HepG2 (cell line): ENCODE data around the gene VPS54. TPM values are rescaled to one million over a fixed set of nuclear protein-coding genes. Genes with fewer than 3 reads are reported as not detected.

ENCODE experiments used
- DMAP1 ChIP-seq: IDR thresholded peaks from 2 replicates; pipeline ENCODE4 v1.6.1; 2016
- ELF4 ChIP-seq: sonication (generic); formaldehyde crosslinking; IDR thresholded peaks from 2 replicates; pipeline ENCODE4 v1.5.0; 2020; ENCODE audit warnings: missing genetic modification reagents, mild to moderate bottlenecking, moderate library complexity, borderline replicate concordance
- JUNB ChIP-seq: sonication (generic); formaldehyde crosslinking; IDR thresholded peaks from 2 replicates; pipeline ENCODE4 v1.8.0; 2022; ENCODE audit warnings: missing genetic modification reagents, mild to moderate bottlenecking, borderline replicate concordance
- NR2F1 ChIP-seq, 2 experiments: fragments of 450-650 bp in 1 of 2; formaldehyde crosslinking in 1 of 2; IDR thresholded peaks; 2 replicates each; pipeline versions ENCODE4 v1.5.0 to v1.6.1; 2016 to 2020; ENCODE audit warnings: mild to moderate bottlenecking in 1 of 2, missing compliant biosample characterization in 1 of 2, missing genetic modification reagents in 1 of 2, moderate library complexity in 1 of 2
- PBX3 ChIP-seq: sonication (generic); formaldehyde crosslinking; IDR thresholded peaks from 2 replicates; pipeline ENCODE4 v1.8.1; 2023; ENCODE audit warnings: missing genetic modification reagents, inconsistent platforms, borderline replicate concordance
- POGK ChIP-seq: sonication (generic); formaldehyde crosslinking; conservative IDR thresholded peaks from 2 replicates; pipeline ENCODE4 v1.8.0; 2022; ENCODE audit warnings: mild to moderate bottlenecking, moderate library complexity, missing genetic modification reagents
- RBFOX2 ChIP-seq: fragments of 200-400 bp; formaldehyde crosslinking; IDR thresholded peaks from 2 replicates; pipeline ENCODE4 v1.6.1; 2017; ENCODE audit warnings: low read depth, mild to moderate bottlenecking, low read length
- SOX13 ChIP-seq, 3 experiments: fragments of 450-650 bp in 1 of 3; sonication (generic) in 1 of 3; formaldehyde crosslinking in 1 of 3; IDR thresholded peaks in 2 of 3; conservative IDR thresholded peaks in 1 of 3; 2 replicates each; pipeline versions ENCODE4 v1.5.0 to v1.6.1; 2016 to 2020; ENCODE audit warnings: antibody characterized with exemption in 1 of 3, mild to moderate bottlenecking in 1 of 3, missing compliant biosample characterization in 1 of 3, missing genetic modification reagents in 1 of 3, moderate library complexity in 1 of 3
- SUZ12 ChIP-seq: fragments of 150-350 bp; IDR thresholded peaks from 2 replicates; pipeline ENCODE4 v1.6.1; 2014; ENCODE audit warnings: low read depth, low read length
- ZBTB26 ChIP-seq: IDR thresholded peaks from 2 replicates; pipeline ENCODE4 v1.6.1; 2016; ENCODE audit warnings: missing compliant biosample characterization, missing genetic modification reagents, borderline replicate concordance
- ZBTB39 ChIP-seq: sonication (generic); formaldehyde crosslinking; IDR thresholded peaks from 2 replicates; pipeline ENCODE4 v1.5.0; 2020; ENCODE audit warnings: missing genetic modification reagents
- ZFP37 ChIP-seq: sonication (generic); formaldehyde crosslinking; IDR thresholded peaks from 2 replicates; pipeline ENCODE4 v1.4.0; 2020; ENCODE audit warnings: missing genetic modification reagents, borderline replicate concordance
- ZFYVE20 ChIP-seq: sonication (generic); formaldehyde crosslinking; IDR thresholded peaks from 2 replicates; pipeline ENCODE4 v1.8.0; 2023; ENCODE audit warnings: low read depth, mild to moderate bottlenecking, moderate library complexity, missing genetic modification reagents, borderline replicate concordance
- ZNF121 ChIP-seq: sonication (generic); formaldehyde crosslinking; IDR thresholded peaks from 2 replicates; pipeline ENCODE4 v1.5.0; 2020; ENCODE audit warnings: mild to moderate bottlenecking, missing genetic modification reagents
- ZNF143 ChIP-seq: sonication (generic); formaldehyde crosslinking; IDR thresholded peaks from 2 replicates; pipeline ENCODE4 v1.4.0; 2020; ENCODE audit warnings: missing genetic modification reagents
- ZNF235 ChIP-seq: sonication (generic); formaldehyde crosslinking; IDR thresholded peaks from 2 replicates; pipeline ENCODE4 v1.8.1; 2023; ENCODE audit warnings: mild to moderate bottlenecking, missing genetic modification reagents, borderline replicate concordance
- ZNF354B ChIP-seq: sonication (generic); formaldehyde crosslinking; IDR thresholded peaks from 2 replicates; pipeline ENCODE4 v1.8.0; 2022; ENCODE audit warnings: mild to moderate bottlenecking, missing genetic modification reagents
- ZNF414 ChIP-seq: sonication (generic); formaldehyde crosslinking; IDR thresholded peaks from 2 replicates; pipeline ENCODE4 v1.5.0; 2020; ENCODE audit warnings: missing genetic modification reagents
- ZNF451 ChIP-seq: sonication (generic); formaldehyde crosslinking; IDR thresholded peaks from 2 replicates; pipeline ENCODE4 v1.5.0; 2020; ENCODE audit warnings: mild to moderate bottlenecking, missing genetic modification reagents
- ZNF607 ChIP-seq: sonication (generic); formaldehyde crosslinking; IDR thresholded peaks from 2 replicates; pipeline ENCODE4 v1.5.1; 2020; ENCODE audit warnings: missing genetic modification reagents, mild to moderate bottlenecking, borderline replicate concordance
- ZNF678 ChIP-seq: sonication (generic); formaldehyde crosslinking; IDR thresholded peaks from 2 replicates; pipeline ENCODE4 v1.4.0; 2020; ENCODE audit warnings: mild to moderate bottlenecking, missing genetic modification reagents
- ZNF768 ChIP-seq: sonication (generic); formaldehyde crosslinking; IDR thresholded peaks from 2 replicates; pipeline ENCODE4 v1.4.0; 2020; ENCODE audit warnings: missing genetic modification reagents
- polyA plus RNA-seq, 8 experiments: library from polyadenylated mRNA; depleted of rRNA in 3 of 8; stranded (reverse) in 7 of 8; unstranded in 1 of 8; fragments of >200 nt; fragmentation: Illumina TruSeq in 4 of 8; extraction: Trizol in 4 of 8; gene quantifications; 2 replicates each; pipeline versions ENCODE4 v1.2.1 to v1.2.3, GENCODE V29; 2011 to 2016; ENCODE audit warnings: low read depth in 4 of 8, missing spikeins in 1 of 8, mixed read lengths in 1 of 8; ENCODE audit not compliant: insufficient read depth in 1 of 8
- total RNA-seq, 5 experiments: library from RNA; depleted of rRNA; stranded (reverse); fragments of >200 nt; fragmentation: Illumina TruSeq; extraction: Trizol; gene quantifications; 2 replicates each; pipeline ENCODE4 v1.2.3, GENCODE V29; 2016; ENCODE audit warnings: low read depth in 1 of 5

VPS54 gene
- total and polyA plus RNA-seq, 2 of the 13 experiments (the other 11 are each of a cell fraction or from before 2014, with no cell fraction given), result 64.7 to 77.5 TPM

- TF ChIP-seq ZNF768 (no peak), ZBTB39 (no peak), ZNF143 (CRISPR knock-in tag) (no peak), PBX3 (CRISPR knock-in tag) (no peak), RBFOX2 (no peak), NR2F1 (CRISPR knock-in tag; IDR thresholded peaks at IDR 0.05) (0 out of 4 replicates have a peak, but pooled peaks of 1 of the 2 experiments have one; percentile 12), ZNF235 (CRISPR knock-in tag) (no peak), ZNF121 (no peak), ZNF354B (CRISPR knock-in tag) (no peak), JUNB (CRISPR knock-in tag) (peak; percentile 55; the same call in 1 of the 2 replicates), SOX13 (IDR thresholded peaks at IDR 0.05) (no peak), SOX13 (CRISPR knock-in tag; conservative IDR thresholded peaks at IDR 0.05 in 1 of 2, IDR thresholded peaks at IDR 0.05 in 1 of 2) (no peak), ZFP37 (no peak), ZNF678 (CRISPR knock-in tag) (no peak), DMAP1 (CRISPR knock-in tag) (no peak), ZNF451 (CRISPR knock-in tag) (no peak), ZFYVE20 (no peak), ZBTB26 (no peak), ZNF607 (no peak), POGK (CRISPR knock-in tag) (no peak), SUZ12 (no peak), ZNF414 (0 out of 2 replicates have a peak, but pooled peaks have one; percentile 11), ELF4 (CRISPR knock-in tag) (0 out of 2 replicates have a peak, but pooled peaks have one; percentile 61)
Observed at GRCh38 chr2:64019975-64020528, 824 bp upstream of the VPS54 start (continued).
